Lung (tissue), 12 donors: Measurements from ENCODE around the gene PPP2R2C. TPM values are rescaled to one million over a fixed set of nuclear protein-coding genes. Genes with fewer than 3 reads are reported as not detected.

Source experiments
- ATAC-seq: fragments of 200-7000 bp; cut with Tn5 transposase; one replicate; pipeline ENCODE4 v1.9.1; 2020; ENCODE audit warnings: moderate number of reproducible peaks; ENCODE audit not compliant: insufficient read depth, low FRiP score
- DNase-seq, 3 donors: peaks; one replicate each; pipeline ENCODE4 v3.0.0-alpha.2; 2013 to 2017
- H3K27ac ChIP-seq, 2 donors: one replicate each; pipeline ENCODE4 v1.5.1; 2013; ENCODE audit warnings: mild to moderate bottlenecking in 2 of 2, moderate library complexity in 2 of 2, control low read depth in 1 of 2, inconsistent platforms in 1 of 2, low read depth in 1 of 2, low read length in 1 of 2
- H3K27me3 ChIP-seq, 3 donors: one replicate each; pipeline ENCODE4 v1.5.1; 2013; ENCODE audit warnings: low read length in 2 of 3; ENCODE audit not compliant: control insufficient read depth in 3 of 3, insufficient read depth in 3 of 3
- H3K36me3 ChIP-seq, 4 donors: one replicate each; pipeline ENCODE4 v1.5.1; 2013; ENCODE audit warnings: low read length in 4 of 4, mild to moderate bottlenecking in 1 of 4, moderate library complexity in 1 of 4; ENCODE audit not compliant: control insufficient read depth in 4 of 4, insufficient read depth in 4 of 4
- H3K4me1 ChIP-seq, 5 donors: one replicate each; pipeline ENCODE4 v1.5.1; 2013; ENCODE audit warnings: low read length in 5 of 5, mild to moderate bottlenecking in 2 of 5, moderate library complexity in 1 of 5; ENCODE audit not compliant: control insufficient read depth in 5 of 5, insufficient read depth in 5 of 5
- H3K4me3 ChIP-seq: one replicate; pipeline ENCODE4 v1.5.1; 2013; ENCODE audit warnings: mild to moderate bottlenecking, control low read depth, moderate library complexity
- H3K9ac ChIP-seq, 2 donors: one replicate each; pipeline ENCODE4 v1.5.1; 2013; ENCODE audit warnings: low read length in 2 of 2, control low read depth in 1 of 2; ENCODE audit not compliant: insufficient read depth in 1 of 2
- H3K9me3 ChIP-seq, 4 donors: one replicate each; pipeline ENCODE4 v1.5.1; 2013; ENCODE audit warnings: low read length in 3 of 4, mild to moderate bottlenecking in 1 of 4, moderate library complexity in 1 of 4; ENCODE audit not compliant: control insufficient read depth in 4 of 4, insufficient read depth in 3 of 4
- WGBS, 2 donors: extraction: QIAGEN DNeasy Blood & Tissue Kit; methylation state at CpG; one replicate each; pipeline ENCODE4 v1.1.7; 2013; 5-methylcytosine and 5-hydroxymethylcytosine counted together
- polyA plus RNA-seq, 2 donors: library from polyadenylated mRNA; stranded (reverse); fragments of 200-250 nt; gene quantifications; one replicate each; pipeline ENCODE4 v1.2.1, GENCODE V29; 2013
- total RNA-seq, 2 donors: library from RNA; depleted of rRNA in 1 of 2; stranded (reverse); fragments of >200 nt in 1 of 2; gene quantifications; one replicate each; pipeline ENCODE4 v1.2.1, GENCODE V29; 2014 to 2021
- TF ChIP-seq, protein P1 (sequence below): IDR thresholded peaks from 2 replicates; pipeline ENCODE4 v1.5.1; 2012; ENCODE audit warnings: mild to moderate bottlenecking; ENCODE audit errors: control extremely low read depth, extremely low read depth
- donor health status: control.
- donor health status: control.
- donor health status: Bipolar disorder and iron deficiency.
- donor health status: healthy.
- donor health status: DM: yes; HTN: yes; CAD: no.

PPP2R2C gene
- total and polyA plus RNA-seq, 4 donors = 0.03 to 0.57 (median 0.04) TPM

DNA sequence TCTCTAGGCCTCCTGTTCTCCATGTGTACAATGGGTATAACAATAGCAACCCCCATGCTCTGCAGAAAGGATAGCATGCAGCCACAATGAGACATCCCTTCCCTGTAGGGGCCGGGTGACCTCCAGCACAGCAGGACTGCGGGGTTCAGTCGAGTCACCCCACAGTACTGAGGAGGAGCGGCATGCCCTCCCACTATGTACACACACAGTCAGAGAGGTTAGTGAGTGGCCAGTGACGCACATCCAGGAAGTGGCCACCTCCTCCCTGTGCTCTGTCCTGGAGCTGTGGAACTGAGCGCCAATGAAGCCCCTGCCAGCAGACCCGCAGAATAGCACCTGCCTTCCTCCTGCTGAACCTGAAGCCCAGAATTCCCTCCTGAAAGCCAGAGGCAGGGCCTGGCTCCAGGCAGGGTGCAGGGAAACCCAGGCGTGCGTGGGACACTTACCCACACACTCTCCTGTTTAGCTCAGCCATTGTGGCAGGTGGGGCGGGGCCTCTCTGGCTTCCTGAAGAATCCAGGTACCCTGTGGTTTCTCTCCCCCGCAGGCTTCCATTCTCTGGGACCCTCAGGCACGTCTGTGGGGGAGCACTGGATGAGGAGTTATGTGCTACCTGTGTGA is 152.8 kb downstream of the PPP2R2C start:
- Histone ChIP-seq H3K36me3 (no peaks in the 10 kb centered on the region), H3K4me1 (peaks cover 0 to 11% (median 0%) of the 10 kb centered on the region in 5 donors), H3K4me3 (no peak overlapping the region), H3K9me3 (no peaks in the 10 kb centered on the region), H3K27me3 (peaks cover 0 to 3% (median 0%) of the 10 kb centered on the region in 3 donors), H3K9ac (no peak overlapping the region), H3K27ac (no peak overlapping the region)
- DNase-seq (no peak), ATAC-seq (no peak)
- WGBS, 2 donors = 79 to 85% methylated on average over 12 of the region's 12 CpGs
- TF ChIP-seq, protein P1, sequence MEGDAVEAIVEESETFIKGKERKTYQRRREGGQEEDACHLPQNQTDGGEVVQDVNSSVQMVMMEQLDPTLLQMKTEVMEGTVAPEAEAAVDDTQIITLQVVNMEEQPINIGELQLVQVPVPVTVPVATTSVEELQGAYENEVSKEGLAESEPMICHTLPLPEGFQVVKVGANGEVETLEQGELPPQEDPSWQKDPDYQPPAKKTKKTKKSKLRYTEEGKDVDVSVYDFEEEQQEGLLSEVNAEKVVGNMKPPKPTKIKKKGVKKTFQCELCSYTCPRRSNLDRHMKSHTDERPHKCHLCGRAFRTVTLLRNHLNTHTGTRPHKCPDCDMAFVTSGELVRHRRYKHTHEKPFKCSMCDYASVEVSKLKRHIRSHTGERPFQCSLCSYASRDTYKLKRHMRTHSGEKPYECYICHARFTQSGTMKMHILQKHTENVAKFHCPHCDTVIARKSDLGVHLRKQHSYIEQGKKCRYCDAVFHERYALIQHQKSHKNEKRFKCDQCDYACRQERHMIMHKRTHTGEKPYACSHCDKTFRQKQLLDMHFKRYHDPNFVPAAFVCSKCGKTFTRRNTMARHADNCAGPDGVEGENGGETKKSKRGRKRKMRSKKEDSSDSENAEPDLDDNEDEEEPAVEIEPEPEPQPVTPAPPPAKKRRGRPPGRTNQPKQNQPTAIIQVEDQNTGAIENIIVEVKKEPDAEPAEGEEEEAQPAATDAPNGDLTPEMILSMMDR = no peak

DNA sequence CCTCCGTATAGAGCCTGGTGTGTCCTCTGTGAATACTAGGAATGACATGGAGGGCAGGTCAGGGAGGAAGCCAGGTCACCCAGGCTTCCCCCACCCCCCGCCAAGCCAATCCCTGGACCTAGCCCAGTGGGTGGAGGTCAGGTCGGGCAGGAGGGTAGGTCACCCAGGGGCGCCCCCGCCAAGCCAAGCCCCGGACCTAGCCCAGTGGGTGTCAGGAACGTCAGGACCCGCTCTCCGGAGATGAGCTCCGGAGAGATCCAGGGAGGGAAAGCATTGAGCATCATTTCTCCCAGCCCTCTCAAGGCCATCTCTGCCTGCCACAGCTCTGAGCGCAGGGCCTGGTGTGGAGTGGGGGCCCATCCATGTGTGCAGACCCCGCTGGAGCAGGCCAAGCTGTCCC is 154.2 kb downstream of the PPP2R2C start:
- H3K4me3 ChIP-seq = no peak overlapping the region
- WGBS, 2 donors = 89 to 91% methylated on average over 11 to 12 of the region's 12 CpGs
- TF ChIP-seq, protein P1 = no peak
- no peaks in the 10 kb centered on the region for H3K36me3 ChIP-seq
- no peaks in the 10 kb centered on the region for H3K27me3 ChIP-seq
- no peak for DNase-seq
- H3K27ac ChIP-seq = no peak overlapping the region
- H3K9ac ChIP-seq = no peak overlapping the region
- peaks cover 0 to 4% (median 0%) of the 10 kb centered on the region in 5 donors for H3K4me1 ChIP-seq
- peaks cover 0 to 2% (median 0%) of the 10 kb centered on the region in 4 donors for H3K9me3 ChIP-seq
- no peak for ATAC-seq

DNA sequence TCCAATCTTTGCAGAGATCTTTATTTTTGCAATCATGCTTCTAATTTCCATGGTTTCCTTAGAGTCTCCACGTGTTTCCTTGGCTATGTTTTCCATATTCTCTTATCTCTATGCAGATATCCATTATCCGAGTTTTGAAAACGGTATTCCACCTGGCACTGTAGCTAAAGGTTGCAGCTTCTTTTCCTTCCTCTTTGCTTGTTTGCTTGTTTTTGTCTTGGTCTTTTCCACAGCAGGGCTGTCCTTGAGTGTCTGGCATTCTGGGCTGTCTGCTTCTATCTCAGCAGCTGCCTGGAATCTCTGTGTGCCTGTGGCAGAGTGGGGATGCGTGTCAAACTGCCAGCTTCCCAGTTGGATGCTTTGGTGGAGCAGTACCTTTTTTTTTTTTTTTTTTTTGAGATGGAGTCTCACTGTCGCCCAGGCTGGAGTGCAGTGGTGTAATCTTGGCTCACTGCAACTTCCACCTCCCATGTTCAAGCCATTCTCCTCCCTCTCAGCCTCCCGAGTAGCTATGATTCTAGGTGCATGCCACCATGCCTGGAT is 155.9 kb downstream of the PPP2R2C start:
- H3K9ac ChIP-seq = no peak overlapping the region
- H3K27ac ChIP-seq = no peak overlapping the region
- H3K4me1 ChIP-seq = no peaks in the 10 kb centered on the region
- no peak overlapping the region for H3K4me3 ChIP-seq
- ATAC-seq (no peak), DNase-seq (no peak)
- WGBS, 2 donors = 57 to 66% methylated on average over 6 of the region's 6 CpGs
- TF ChIP-seq, protein P1 = no peak
- no peaks in the 10 kb centered on the region for H3K27me3 ChIP-seq
- peaks cover 0 to 2% (median 0%) of the 10 kb centered on the region in 4 donors for H3K9me3 ChIP-seq
- no peaks in the 10 kb centered on the region for H3K36me3 ChIP-seq
